WERI-Rb-1 (cell line): ENCODE measurements around the gene LRP1B.

Experiments used
- DNase-seq: peaks from one replicate; pipeline ENCODE4 v3.0.0-alpha.2; 2020
- H3K27ac ChIP-seq: fragments of 250-450 bp; sonication (Bioruptor Pico); 2 replicates; pipeline ENCODE4 v1.5.1; 2020; ENCODE audit warnings: mild to moderate bottlenecking, moderate library complexity
- H3K27me3 ChIP-seq: fragments of 250-450 bp; sonication (Bioruptor Pico); 2 replicates; pipeline ENCODE4 v1.5.1; 2021; ENCODE audit warnings: mild to moderate bottlenecking, low read depth, moderate library complexity; ENCODE audit not compliant: insufficient read depth, severe bottlenecking
- H3K36me3 ChIP-seq: fragments of 250-450 bp; sonication (Bioruptor Pico); 2 replicates; pipeline ENCODE4 v1.5.1; 2020; ENCODE audit warnings: mild to moderate bottlenecking, moderate library complexity
- H3K4me3 ChIP-seq: 2 replicates; pipeline ENCODE4 v1.5.1; 2011; ENCODE audit warnings: low read depth, mild to moderate bottlenecking, control low read depth, low read length
- H3K9me3 ChIP-seq: fragments of 250-450 bp; sonication (Bioruptor Pico); 2 replicates; pipeline ENCODE4 v1.5.1; 2021; ENCODE audit warnings: mild to moderate bottlenecking, moderate library complexity; ENCODE audit not compliant: severe bottlenecking
- CTCF ChIP-seq: IDR thresholded peaks from 2 replicates; pipeline ENCODE4 v1.5.1; 2011; ENCODE audit warnings: low read depth, mild to moderate bottlenecking, control low read depth, inconsistent platforms, low read length

Gene LRP1B

GRCh38 chr2:140526575-140526974 lies 1604.2 kb downstream of the LRP1B start:
- Histone ChIP-seq H3K27me3 (no peaks in the 10 kb centered on the region), H3K4me3 (no peak overlapping the region), H3K9me3 (no peaks in the 10 kb centered on the region), H3K36me3 (no peaks in the 10 kb centered on the region), H3K27ac (no peak overlapping the region)
- no peak for DNase-seq
- no peak for TF ChIP-seq CTCF

- TF ChIP-seq CTCF, result no peak
- DNase-seq, result no peak
- Histone ChIP-seq H3K27me3 (no peaks in the 10 kb centered on the region), H3K36me3 (no peaks in the 10 kb centered on the region), H3K9me3 (no peaks in the 10 kb centered on the region), H3K4me3 (no peak overlapping the region), H3K27ac (no peak overlapping the region)
Observed at GRCh38 chr2:140512106-140512505, 1618.7 kb downstream of the LRP1B start.

- no peaks in the 10 kb centered on the region for H3K36me3 ChIP-seq
- DNase-seq, result no peak
- TF ChIP-seq CTCF, result no peak
- H3K9me3 ChIP-seq, result no peaks in the 10 kb centered on the region
- H3K4me3 ChIP-seq, result no peak overlapping the region
- no peaks in the 10 kb centered on the region for H3K27me3 ChIP-seq
- no peak overlapping the region for H3K27ac ChIP-seq
Observed at GRCh38 chr2:140509765-140510164, 1621.1 kb downstream of the LRP1B start.

GRCh38 chr2:140508756-140509155 lies 1622.1 kb downstream of the LRP1B start:
- Histone ChIP-seq H3K27ac (no peak overlapping the region), H3K36me3 (no peaks in the 10 kb centered on the region), H3K4me3 (no peak overlapping the region), H3K27me3 (no peaks in the 10 kb centered on the region), H3K9me3 (no peaks in the 10 kb centered on the region)
- no peak for DNase-seq
- TF ChIP-seq CTCF, result no peak

GRCh38 chr2:140506606-140507005 lies 1624.2 kb downstream of the LRP1B start:
- H3K36me3 ChIP-seq, result no peaks in the 10 kb centered on the region
- no peak overlapping the region for H3K27ac ChIP-seq
- no peaks in the 10 kb centered on the region for H3K9me3 ChIP-seq
- no peaks in the 10 kb centered on the region for H3K27me3 ChIP-seq
- DNase-seq, result no peak
- H3K4me3 ChIP-seq, result no peak overlapping the region
- TF ChIP-seq CTCF, result no peak

- Histone ChIP-seq H3K9me3 (no peaks in the 10 kb centered on the region), H3K27me3 (no peaks in the 10 kb centered on the region), H3K36me3 (no peaks in the 10 kb centered on the region), H3K4me3 (no peak overlapping the region), H3K27ac (no peak overlapping the region)
- no peak for TF ChIP-seq CTCF
- DNase-seq, result no peak
Observed at GRCh38 chr2:140504601-140505000, 1626.2 kb downstream of the LRP1B start.
